C4-2B (cell line): ENCODE measurements around the gene PRAMEF17.
"Not testable (repeated sequence)": the region's sequence is repeated elsewhere in the genome, so short reads cannot be mapped to it uniquely, and the experiment has no call there.

Experiments used
- ZFX ChIP-seq: fragments of 450-650 bp; IDR thresholded peaks from 2 replicates; pipeline ENCODE4 v1.6.1; 2017
- TF ChIP-seq, protein P1 (sequence below): fragments of 450-650 bp; conservative IDR thresholded peaks from 2 replicates; pipeline ENCODE4 v1.5.1; 2017; ENCODE audit warnings: mild to moderate bottlenecking

DNA sequence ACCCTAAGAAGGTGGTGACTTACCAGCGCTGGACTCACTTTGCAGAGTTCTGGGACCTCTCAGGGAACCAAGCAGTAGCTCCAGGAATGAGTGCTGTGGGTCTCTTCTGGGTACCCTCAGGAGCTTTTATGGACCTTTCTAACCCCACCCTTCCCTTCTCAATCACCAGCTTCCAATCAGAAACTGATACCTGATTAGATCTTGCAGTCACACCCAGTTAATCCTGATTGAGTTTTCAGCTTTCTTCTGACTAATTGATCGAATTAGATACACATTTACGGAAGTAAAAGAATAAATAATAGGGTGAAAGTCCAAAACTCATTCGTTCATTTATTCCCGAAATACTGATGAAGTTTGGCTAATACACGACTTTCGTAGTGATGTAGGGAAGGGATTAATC, 42.4 kb upstream of the PRAMEF17 start, which contains the start of gene PRAMEF14:
- TF ChIP-seq, protein P1, sequence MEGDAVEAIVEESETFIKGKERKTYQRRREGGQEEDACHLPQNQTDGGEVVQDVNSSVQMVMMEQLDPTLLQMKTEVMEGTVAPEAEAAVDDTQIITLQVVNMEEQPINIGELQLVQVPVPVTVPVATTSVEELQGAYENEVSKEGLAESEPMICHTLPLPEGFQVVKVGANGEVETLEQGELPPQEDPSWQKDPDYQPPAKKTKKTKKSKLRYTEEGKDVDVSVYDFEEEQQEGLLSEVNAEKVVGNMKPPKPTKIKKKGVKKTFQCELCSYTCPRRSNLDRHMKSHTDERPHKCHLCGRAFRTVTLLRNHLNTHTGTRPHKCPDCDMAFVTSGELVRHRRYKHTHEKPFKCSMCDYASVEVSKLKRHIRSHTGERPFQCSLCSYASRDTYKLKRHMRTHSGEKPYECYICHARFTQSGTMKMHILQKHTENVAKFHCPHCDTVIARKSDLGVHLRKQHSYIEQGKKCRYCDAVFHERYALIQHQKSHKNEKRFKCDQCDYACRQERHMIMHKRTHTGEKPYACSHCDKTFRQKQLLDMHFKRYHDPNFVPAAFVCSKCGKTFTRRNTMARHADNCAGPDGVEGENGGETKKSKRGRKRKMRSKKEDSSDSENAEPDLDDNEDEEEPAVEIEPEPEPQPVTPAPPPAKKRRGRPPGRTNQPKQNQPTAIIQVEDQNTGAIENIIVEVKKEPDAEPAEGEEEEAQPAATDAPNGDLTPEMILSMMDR, result not testable (repeated sequence)
- TF ChIP-seq ZFX, result not testable (repeated sequence)
